HG03378 (cell line): ENCODE results near the gene ABCB6.
"Not testable (repeated sequence)": the region's sequence is repeated elsewhere in the genome, so short reads cannot be mapped to it uniquely, and the experiment has no call there.

Experiments used
- ATAC-seq: cut with Tn5 transposase; IDR thresholded peaks from one replicate; pipeline ENCODE4 v1.9.1; 2021; ENCODE audit warnings: mild to moderate bottlenecking, moderate library complexity; ENCODE audit not compliant: unreplicated experiment

Gene ABCB6

DNA sequence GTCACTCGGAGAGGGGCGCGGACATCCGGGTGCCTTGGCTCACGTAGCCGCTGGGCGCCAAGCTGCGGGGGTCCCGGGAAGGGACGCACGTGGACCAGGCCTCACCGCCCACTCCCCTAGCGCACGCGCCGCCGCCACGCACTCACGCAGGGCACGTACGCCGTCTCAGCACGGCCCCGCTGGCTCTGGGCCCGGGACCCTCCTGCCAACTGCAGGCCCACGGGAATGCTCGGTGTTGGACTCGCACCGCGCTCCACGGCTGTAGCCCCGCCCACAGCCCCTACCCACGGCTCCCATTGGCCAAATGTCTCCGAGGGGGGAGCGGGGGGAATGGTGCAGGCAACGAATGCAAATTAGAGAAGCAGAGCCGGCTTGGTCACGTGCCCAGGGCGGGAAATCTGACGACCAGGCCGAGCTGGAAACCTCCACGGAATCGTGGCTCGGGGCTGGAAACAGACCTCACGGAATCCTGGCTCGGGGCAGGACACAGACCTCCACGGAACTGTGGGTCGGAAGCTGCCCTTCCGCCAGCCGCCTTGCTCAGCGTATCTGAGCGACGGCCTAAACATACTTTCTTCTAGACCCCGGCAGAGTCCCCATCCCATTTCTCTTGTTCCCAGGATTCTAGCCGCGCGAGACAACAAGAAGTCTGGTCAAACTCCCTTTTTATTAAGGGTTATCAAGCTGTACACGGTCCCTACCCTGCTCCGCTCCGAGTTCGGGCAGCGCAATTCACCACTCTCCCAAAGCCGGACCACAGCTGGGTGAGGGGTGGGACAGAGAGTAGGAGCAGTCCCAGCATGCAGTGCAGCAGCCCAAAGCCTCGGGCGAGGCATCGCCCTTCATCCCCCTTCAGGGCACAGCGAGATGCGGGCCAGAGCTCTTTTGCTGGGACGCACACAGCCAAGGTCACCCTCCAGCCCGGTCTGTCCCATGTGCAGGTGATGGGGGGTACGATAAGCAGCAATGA is at the start of gene ABCB6:
TSS of gene ABCB6 (minus strand) at position 227 of the 970 bp plus-strand sequence. CDS start 285 bp downstream, outside the sequence.
- peak; percentile 61 for ATAC-seq

DNA sequence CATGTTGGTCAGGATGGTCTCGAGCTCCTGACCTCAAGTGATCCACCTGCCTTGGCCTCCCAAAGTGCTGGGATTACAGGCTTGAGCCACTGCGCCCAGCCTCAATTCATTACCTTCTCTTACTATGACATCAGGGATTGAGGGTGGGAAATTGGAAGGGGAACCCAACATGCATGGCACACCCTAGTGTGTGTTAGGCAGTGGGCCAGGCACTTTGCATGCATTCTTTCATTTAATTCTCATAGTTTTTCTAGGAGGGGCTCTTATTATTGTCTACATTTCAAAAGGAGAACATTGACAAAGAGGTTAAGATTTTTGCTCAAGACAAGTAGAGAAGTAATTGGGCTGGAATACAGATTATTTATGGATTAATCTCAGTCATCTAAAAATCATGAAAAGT is 49.5 kb upstream of the ABCB6 start:
- no peak for ATAC-seq

DNA sequence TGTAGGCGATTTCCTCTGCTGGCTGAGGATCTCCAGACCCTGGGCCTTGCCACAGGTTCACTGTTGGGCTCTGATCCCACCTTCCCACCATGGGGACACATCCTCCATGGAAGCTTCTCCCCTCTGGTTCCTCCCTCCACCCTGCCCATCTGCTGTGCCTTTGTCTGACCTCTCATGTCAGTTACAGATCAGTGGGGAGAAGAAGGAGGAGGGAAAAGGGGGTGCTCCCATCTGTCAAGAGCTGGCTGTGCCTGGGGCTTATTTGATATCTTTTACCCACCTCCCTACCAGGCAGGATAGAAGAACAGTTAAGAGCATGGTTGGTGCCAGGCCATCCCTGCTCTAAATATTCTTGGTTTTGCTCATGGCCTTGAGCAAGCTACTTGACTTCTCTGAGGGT is 48.1 kb upstream of the ABCB6 start:
- no peak for ATAC-seq

DNA sequence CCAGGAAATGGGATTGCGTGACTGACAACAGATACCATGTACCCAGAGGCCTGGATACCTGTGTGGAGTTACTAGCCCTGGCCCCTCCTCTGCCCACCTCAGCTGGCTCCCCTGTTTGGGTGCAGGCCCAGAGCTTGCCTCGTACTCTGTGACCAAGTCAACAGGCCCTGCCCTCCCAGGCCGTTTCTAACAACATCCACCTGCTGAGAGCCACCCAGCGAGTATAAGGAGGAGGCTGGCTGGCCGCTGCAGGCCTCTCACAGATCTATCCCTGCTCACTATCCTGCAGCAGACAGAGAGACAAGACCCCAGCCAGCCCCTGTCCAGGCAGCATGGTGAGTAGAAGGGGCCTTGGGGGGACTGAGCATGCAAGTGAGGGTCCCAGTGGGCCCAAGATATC is 47.5 kb upstream of the ABCB6 start:
- ATAC-seq = no peak

DNA sequence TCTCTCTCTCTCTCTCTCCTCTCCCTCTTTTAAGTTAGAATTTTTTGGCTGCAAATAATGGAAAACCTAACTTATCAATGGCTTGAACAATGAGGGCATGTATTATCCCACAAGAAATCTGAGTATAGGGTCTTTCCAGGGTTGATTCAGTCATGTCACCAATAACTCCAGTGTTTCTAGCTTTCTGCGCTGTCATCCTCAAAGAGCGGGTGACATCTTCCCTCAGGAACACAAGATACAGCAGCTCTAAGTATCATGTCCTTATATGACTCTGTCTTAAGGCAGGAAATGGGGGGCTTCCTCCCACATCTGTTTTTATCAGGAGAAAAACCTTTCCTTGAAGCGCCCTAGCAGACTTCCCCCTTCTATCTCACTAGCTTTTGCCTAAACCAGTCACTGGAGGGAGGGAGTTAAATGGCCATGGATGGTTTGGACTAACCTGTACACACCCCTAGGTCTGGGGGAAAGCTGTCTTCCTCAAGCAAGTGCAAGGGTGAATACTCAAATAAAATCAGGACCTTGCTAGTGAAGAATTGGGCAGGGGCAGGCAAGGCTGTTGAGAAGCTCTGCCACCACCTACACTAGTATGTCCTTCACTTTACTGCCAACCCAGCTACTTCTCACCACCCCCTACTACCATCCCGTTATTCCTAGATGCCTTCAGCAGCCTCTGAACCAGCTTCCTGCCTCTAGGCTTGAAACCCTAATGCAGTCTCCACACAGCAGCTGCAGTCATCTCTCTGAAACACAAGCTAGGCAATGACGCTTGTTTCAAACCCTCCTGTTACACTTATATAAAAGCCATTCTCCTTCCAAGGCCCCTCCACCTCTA is 42.5 kb upstream of the ABCB6 start:
- no peak for ATAC-seq

DNA sequence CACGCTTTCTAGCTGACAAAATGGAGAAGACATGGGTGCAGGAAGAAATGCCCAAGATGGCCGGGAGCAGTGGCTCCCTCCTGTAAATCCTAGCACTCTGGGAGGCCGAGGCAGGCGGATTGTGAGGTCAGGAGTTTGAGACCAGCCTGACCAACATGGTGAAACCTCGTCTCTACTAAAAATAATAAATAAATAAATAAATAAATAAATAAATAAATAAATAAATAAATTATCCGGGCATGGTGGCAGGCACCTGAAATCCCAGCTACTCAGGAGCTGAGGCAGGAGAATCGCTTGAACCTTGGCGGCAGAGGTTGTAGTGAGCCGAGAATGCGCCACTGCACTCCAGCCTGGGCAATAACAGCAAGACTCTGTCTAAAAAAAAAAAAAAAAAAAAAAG is 40.2 kb upstream of the ABCB6 start:
- ATAC-seq = not testable (repeated sequence)

DNA sequence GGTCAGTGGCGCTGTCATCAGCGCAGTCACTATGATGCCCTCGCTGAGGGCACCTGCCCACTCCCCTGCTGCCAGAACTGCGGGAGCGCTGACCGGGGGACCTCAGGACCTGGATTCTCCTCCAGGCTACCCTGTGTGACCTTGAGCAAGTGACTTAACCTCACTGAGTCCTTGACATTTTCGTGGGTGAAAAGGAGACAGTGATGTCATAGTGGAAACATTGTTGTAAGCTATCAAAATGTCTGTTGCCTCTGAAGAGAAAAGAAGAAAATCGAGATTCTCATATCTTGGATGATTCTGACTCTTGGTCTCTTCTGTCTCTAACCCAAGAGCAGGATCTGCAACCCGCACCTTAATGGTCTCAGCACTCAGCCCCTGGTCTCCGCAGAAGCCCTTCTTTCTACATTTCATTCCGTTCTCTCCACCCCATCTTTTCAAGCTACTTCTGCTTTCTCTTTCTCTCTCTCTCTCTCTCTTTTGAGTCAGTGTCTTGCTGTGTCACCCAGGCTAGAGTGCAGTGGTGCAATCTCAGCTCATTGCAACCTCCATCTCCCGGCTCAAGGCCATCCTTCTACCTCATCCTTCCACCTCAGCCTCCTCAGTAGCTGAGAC is 35.9 kb upstream of the ABCB6 start:
- ATAC-seq = peak; percentile 35

DNA sequence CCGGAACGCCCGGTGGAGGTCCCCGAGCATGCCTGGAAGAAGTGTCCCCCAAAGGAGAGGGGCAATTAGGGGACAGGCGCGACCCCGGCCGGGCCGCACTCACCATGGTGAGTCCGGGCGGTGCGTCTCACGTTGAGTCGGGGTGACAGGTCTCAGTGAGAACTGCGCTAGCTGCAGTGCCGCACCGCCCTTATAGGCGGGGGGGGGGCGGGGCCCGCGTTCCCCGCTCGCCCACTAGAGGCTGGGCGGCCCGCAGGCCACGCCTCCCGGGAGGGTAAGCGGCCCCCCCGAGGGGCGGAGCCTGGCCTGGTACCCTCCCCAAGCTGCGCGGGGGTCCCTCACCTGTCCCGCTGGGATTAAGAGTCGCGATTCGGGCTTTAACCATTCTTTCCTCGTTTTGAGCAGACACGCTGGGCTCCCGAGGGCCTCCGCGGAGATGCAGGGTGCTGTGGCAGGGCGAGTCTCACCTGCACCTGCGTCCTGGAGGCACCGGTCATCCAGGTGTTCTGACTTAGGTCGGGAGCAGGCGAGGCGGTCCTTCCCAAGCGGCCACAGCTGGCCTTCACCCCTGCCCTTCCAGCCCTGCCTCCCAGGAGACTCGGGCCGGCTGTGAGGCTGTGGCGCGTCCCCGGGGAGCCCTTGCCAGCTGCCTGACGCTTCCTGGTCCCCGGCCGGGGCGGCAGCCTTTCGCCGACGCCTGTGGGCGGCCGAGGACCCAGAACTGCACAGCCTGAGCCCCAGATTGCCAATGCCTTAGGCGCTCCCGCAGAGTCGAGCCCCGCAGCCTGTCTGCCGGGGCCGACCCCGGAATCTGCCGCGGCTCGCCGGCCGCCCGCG is 35.2 kb upstream of the ABCB6 start, which contains the start of gene TUBA4A:
TSS of gene TUBA4A (minus strand) at position 166 of the 837 bp plus-strand sequence. CDS start at position 106, 60 bp downstream.
- ATAC-seq = peak; percentile 32

DNA sequence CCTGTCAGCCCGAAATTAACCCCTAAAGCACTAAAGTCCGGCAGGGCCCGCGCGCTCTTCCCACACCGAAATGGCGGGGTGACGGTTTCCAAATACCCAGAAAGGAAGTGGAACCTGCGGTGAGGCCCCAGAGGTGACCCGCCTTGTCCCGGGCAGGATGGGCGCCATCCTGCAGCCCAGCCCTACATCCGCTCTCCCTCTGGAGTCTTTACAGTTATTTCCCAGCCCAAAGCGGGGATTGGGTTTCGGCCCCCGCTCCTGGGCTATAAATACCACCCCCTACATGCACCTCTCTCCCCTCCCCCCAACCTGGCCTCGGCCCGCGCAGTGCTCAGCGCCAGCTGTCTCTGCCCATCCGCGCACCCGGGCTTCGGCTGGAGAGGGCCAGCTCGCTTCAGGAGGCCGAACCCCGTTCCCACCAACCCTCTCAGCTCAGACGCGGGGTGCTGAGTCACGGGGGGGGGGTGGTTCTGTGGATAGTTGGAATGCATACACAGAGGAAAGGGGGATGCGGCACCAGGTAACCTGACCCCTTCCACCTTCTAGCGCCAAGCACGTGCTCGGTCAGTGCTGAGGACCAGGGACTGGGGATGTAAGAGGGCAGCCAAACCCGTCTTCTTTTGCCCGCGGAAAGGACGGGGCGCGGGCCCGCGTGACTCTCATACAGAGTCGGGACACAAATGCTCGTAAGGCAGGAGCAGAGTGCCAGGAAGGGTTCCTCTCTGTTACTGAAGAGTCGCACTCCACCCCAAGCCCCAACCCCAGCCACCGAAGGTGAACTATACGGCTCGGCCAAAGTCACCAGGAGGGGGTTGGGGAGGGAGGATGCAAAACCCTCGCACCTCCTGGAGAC is 34.4 kb upstream of the ABCB6 start, which contains the start of gene TUBA4B:
TSS of gene TUBA4B (plus strand) at position 344 of the 853 bp plus-strand sequence. CDS start at position 509, 165 bp downstream.
- ATAC-seq = no peak

DNA sequence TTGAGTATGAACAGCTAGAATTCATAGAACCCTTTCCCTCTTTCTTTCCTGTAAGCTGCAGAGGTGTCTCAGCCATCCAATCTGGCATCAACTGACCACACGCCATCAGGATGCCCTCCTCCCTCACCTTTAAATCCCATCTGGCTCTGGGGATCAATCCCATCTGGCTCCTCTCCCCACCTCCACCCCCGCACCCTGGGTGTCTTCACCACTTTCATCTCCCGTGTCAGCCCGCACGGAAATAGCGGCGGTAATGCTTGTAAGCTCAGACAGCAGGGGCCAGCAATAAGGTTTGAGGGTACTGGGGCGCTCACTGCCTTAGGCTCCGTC is 33.8 kb upstream of the ABCB6 start:
- no peak for ATAC-seq

DNA sequence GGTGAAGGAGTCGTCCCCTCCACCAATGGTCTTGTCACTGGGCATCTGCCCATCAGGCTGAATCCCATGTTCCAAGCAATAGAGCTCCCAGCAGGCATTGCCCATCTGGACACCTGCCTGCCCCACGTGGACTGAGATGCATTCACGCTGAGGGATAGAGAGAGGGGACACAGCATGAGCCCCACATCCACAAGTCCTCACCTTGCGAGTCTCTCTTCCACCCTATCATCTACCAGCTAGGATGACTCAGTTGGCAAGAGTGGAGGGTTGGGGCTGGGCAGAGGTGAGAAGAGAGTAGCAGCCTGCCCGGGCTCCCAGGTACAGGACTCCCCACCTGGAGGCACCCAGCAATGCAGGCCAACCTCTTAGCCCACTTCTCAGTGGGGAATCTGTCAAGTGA is 33.3 kb upstream of the ABCB6 start:
- ATAC-seq = no peak

DNA sequence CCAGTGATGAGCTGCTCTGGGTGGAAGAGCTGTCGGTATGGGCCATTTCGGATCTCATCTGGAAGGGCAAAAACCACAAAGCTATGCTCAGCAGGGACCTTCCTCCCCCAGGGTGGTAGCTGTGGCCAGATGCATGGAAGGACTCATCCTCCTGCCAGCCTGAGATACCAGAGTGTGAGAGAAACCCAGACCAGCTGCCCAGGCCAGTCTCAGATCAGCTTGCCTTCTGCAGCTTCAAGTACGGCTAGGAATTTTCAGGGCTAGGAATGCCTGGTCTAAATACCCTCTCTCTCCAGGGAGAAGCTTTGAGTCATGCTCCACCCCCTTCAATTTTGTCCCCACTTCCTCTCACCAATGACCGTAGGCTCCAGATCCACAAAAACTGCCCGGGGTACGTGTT is 32.9 kb upstream of the ABCB6 start:
- no peak for ATAC-seq

DNA sequence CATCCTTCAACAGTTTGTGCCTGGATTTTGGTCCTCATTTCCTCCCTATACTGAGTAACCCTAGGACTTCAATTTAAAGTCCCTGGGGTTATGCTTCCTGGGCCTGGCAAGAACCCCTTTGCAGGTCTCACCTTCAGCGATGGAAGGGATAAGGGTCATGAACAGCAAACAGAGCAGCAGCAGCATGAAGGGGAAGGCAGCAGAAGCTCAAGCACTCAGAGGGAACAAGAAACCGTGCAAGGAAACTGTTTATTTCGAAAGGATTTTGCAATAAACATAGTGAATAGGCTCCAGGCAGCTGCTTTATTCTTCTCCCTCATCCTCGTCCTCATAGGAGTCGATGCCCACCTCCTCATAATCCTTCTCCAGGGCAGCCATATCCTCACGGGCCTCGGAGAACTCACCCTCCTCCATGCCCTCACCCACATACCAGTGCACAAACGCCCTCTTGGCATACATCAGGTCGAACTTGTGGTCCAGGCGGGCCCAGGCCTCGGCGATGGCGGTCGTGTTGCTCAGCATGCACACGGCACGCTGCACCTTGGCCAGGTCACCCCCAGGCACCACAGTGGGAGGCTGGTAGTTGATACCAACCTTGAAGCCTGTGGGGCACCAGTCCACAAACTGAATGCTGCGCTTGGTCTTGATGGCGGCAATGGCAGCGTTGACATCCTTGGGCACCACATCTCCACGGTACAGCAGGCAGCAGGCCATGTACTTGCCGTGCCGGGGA is 31.5 kb upstream of the ABCB6 start:
- ATAC-seq = no peak

DNA sequence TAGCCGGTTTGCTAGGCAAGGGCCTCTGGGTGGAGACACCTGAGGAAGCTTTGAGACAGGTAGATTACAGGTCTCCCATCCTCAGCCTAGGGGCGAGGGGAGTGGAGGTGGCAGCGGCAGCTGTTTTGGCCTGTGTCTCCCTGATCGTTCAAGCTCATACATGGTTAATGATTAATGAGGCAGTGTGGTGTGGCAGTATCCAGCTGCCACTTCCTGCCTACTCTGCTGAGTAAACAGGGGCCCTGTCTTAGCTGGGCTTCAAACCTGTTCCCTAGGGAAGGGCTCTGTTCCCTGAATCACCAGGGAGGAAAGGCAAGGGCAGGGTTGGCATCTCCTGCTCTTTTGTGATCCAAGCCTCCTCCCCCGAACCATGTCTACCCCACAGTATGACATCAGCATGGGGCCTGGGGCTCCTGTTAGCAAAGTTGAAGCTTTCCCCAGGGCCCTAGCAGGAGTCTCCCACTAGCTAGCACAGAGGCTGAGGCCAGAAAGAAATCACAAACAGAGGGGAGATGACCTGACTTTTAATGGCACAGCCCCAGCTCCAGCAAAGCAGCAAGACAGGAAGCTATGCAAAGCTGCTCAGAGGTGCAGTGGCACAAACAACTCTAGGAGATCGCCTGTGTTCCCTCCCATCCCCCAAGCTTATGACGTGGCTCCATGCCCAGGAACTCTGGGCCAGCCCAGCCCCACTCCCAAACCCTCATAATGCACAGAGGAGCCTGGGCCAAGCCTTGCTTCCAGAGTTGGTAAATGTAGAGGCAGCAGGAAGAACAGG is 30.6 kb upstream of the ABCB6 start:
- ATAC-seq = peak; percentile 43

DNA sequence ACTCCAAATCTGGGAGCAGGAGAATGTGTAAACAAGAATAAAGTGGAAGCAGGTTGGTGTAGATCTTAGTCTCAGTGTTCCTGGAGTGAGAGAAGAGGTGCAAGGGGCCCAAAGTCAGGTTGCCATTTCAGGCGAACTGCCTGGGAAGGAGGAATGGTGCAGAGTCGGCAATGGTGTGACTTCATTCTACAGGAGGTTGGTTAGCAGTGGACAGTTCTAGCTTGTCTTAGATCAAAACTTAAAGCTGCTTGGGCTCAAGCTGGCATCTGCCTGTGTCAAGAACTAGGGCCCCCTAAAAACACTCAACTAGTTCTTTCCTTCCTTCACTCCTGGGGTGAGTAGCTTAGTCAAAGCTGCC is 30.1 kb upstream of the ABCB6 start:
- ATAC-seq = no peak

DNA sequence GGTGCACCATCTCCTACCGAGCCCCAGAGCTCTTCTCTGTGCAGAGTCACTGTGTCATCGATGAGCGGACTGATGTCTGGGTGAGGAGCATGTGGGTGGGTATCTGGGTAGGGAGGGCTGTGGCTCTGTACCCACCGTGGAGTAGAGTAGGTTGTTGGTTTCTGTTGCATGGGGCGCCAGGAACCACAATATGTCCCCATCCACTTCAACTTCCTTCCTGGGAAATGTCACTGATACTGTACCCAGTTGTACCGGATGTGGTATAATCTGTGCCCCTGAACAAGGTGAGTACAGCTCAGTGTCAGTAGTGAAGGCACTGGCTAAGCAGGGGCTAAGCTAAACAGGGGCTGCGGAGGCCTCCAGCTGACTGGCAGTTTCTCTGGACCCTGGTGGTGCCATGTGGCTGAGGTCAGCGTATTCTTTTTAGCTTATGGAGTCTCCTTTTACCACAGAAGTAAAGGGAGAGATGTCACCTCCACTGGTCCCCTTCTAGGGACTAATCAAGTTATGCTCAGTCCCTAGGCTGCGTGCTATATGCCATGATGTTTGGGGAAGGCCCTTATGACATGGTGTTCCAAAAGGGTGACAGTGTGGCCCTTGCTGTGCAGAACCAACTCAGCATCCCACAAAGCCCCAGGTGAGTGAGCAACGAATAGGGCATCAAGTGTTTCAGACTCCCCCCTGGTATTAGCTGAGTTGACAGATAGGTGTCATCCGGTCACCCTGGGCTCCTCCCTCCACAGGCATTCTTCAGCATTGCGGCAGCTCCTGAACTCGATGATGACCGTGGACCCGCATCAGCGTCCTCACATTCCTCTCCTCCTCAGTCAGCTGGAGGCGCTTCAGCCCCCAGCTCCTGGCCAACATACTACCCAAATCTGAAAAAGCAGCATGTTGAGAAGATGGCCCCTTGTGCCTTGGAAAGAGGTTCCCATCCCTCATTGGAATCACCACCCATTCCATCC is 29.2 kb upstream of the ABCB6 start:
- no peak for ATAC-seq

DNA sequence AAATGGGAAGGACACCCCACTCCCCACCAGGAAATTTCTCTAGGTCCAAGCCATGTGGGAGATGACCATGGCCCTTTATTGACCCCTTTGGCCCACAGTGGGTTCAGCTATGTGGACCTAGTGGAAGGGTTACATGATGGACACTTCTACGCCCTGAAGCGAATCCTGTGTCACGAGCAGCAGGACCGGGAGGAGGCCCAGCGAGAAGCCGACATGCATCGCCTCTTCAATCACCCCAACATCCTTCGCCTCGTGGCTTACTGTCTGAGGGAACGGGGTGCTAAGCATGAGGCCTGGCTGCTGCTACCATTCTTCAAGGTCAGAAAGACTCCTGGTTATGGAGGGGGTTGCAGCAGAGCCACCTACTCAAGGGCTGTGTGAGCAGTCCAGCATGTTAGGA is 27.8 kb upstream of the ABCB6 start:
- no peak for ATAC-seq
